ENCODE data around the gene GPATCH1.
"Not testable (repeated sequence)": the region's sequence is repeated elsewhere in the genome, so short reads cannot be mapped to it uniquely, and the experiment has no call there.

Gene GPATCH1

DNA sequence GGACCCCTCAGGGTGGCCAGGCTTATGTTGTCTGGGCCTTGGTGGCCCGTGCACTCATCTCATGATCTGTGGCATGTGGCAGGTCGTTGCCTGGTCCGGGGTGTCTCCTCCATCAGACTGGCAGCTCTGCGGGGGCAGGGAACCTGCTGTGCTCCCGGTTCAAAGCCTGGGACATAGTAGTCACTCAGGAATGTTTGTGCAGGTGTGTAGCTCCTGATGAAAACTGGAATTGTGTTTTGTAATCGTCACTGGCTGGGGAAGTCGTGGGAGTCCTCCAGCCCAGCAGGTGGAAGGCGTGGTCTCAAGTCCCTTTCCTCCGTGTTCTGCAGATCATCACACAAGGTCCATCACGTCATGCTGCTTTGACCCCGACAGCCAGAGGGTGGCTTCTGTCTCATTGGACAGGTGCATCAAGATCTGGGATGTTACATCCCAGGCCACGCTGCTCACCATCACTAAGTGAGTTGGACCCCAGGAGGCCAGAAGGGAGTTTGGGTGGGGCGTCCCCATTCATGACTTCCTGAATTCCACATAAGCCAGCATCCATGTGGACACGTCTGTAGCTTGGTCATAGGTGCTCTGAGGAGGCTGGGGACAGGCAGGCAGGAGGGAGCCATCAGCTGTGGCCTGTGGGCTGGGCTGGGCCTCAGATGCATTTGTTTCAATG is 70.0 kb downstream of the GPATCH1 start:
- TF ChIP-seq, protein P1, sequence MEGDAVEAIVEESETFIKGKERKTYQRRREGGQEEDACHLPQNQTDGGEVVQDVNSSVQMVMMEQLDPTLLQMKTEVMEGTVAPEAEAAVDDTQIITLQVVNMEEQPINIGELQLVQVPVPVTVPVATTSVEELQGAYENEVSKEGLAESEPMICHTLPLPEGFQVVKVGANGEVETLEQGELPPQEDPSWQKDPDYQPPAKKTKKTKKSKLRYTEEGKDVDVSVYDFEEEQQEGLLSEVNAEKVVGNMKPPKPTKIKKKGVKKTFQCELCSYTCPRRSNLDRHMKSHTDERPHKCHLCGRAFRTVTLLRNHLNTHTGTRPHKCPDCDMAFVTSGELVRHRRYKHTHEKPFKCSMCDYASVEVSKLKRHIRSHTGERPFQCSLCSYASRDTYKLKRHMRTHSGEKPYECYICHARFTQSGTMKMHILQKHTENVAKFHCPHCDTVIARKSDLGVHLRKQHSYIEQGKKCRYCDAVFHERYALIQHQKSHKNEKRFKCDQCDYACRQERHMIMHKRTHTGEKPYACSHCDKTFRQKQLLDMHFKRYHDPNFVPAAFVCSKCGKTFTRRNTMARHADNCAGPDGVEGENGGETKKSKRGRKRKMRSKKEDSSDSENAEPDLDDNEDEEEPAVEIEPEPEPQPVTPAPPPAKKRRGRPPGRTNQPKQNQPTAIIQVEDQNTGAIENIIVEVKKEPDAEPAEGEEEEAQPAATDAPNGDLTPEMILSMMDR (IDR thresholded peaks at IDR 0.05): no peak
- H3K9me3 ChIP-seq: no peaks in the 10 kb centered on the region
- H3K27me3 ChIP-seq: no peaks in the 10 kb centered on the region
- peak overlapping the region; percentile 63 for H3K27ac ChIP-seq
- H3K4me3 ChIP-seq (ENCODE audit: low read depth in 1 of 2, low read length in 1 of 2): no peak overlapping the region
- peaks cover 22 to 24% of the 10 kb centered on the region in 2 experiments for H3K4me1 ChIP-seq (ENCODE audit: control insufficient read depth in 1 of 2, insufficient read depth in 1 of 2, low read depth in 1 of 2, low read length in 1 of 2)
- no peaks in the 10 kb centered on the region for H3K36me3 ChIP-seq

- H3K27me3 ChIP-seq: no peaks in the 10 kb centered on the region
Observed at GRCh38 chr19:33152176-33152575, 71.2 kb downstream of the GPATCH1 start.

GRCh38 chr19:33152625-33153024 is 71.6 kb downstream of the GPATCH1 start:
- peaks cover 21 to 23% of the 10 kb centered on the region in 2 experiments for H3K4me1 ChIP-seq (ENCODE audit: control insufficient read depth in 1 of 2, insufficient read depth in 1 of 2, low read depth in 1 of 2, low read length in 1 of 2)
- H3K27ac ChIP-seq: peak overlapping the region; percentile 63
- H3K27me3 ChIP-seq; H3K4me3 ChIP-seq (ENCODE audit: low read depth in 1 of 2, low read length in 1 of 2); H3K36me3 ChIP-seq; H3K9me3 ChIP-seq: not testable (repeated sequence)

More at GRCh38 chr19:33152176-33152575, 71.2 kb downstream of the GPATCH1 start:
- H3K9me3 ChIP-seq: no peaks in the 10 kb centered on the region
- H3K4me1 ChIP-seq (ENCODE audit: control insufficient read depth in 1 of 2, insufficient read depth in 1 of 2, low read depth in 1 of 2, low read length in 1 of 2): peaks cover 21 to 22% of the 10 kb centered on the region in 2 experiments
- TF ChIP-seq, protein P1 (IDR thresholded peaks at IDR 0.05): no peak
- no peaks in the 10 kb centered on the region for H3K36me3 ChIP-seq
- H3K27ac ChIP-seq: peak overlapping the region; percentile 63
- H3K4me3 ChIP-seq (ENCODE audit: low read depth in 1 of 2, low read length in 1 of 2): no peak overlapping the region

DNA sequence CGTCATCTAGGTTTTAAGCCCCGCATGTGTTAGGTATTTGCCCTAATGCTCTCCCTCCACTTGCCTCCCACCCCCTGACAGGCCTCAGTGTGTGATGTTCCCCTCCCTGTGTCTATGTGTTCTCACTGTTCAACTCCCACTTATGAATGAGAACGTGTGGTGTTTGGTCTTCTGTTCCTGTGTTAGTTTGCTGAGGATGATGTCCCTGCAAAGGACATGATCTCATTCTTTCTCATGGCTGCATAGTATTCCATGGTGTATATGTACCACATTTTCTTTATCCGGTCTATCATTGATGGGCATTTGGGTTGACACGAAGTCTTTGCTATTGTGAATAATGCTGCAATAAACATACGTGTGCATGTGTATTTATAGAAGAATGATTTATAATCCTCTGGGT is 73.3 kb downstream of the GPATCH1 start:
- not testable (repeated sequence) for H3K27me3 ChIP-seq; H3K9me3 ChIP-seq; H3K4me3 ChIP-seq (ENCODE audit: low read depth in 1 of 2, low read length in 1 of 2); H3K36me3 ChIP-seq; H3K27ac ChIP-seq
- H3K4me1 ChIP-seq (ENCODE audit: control insufficient read depth in 1 of 2, insufficient read depth in 1 of 2, low read depth in 1 of 2, low read length in 1 of 2): peaks cover 38% of the 10 kb centered on the region in 2 experiments

- Histone ChIP-seq H3K4me3 (ENCODE audit: low read depth in 1 of 2, low read length in 1 of 2) (no peak overlapping the region), H3K4me1 (ENCODE audit: control insufficient read depth in 1 of 2, insufficient read depth in 1 of 2, low read depth in 1 of 2, low read length in 1 of 2) (peaks cover 52 to 53% of the 10 kb centered on the region in 2 experiments), H3K9me3 (no peaks in the 10 kb centered on the region), H3K27me3 (no peaks in the 10 kb centered on the region), H3K36me3 (no peaks in the 10 kb centered on the region), H3K27ac (no peak overlapping the region)
- TF ChIP-seq, protein P1 (IDR thresholded peaks at IDR 0.05): no peak
Observed at GRCh38 chr19:33156334-33156733, 75.4 kb downstream of the GPATCH1 start.

DNA sequence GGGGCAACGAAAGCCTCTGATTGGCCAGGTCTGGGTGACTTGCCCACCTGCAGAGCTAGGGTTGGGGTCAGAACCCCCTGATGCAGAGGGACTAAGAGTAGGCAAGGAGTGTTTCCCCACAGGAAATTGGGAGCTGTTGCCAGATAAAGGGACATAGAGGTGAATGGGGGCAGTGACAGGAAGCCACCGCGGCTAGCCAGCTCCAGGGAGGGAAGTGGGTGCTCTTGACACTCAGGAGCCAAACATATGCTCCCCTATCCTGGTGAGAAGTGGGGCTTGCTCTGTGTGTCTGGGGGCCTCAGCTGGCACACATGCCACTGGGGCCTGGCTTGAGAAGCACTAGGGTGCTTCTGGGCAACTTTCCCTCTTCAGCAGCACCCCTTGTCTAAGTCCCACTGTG is 76.9 kb downstream of the GPATCH1 start:
- TF ChIP-seq, protein P1 (IDR thresholded peaks at IDR 0.05): no peak
- Histone ChIP-seq H3K9me3 (no peaks in the 10 kb centered on the region), H3K4me3 (ENCODE audit: low read depth in 1 of 2, low read length in 1 of 2) (no peak overlapping the region), H3K27ac (peak overlapping the region; percentile 81), H3K36me3 (no peaks in the 10 kb centered on the region), H3K4me1 (ENCODE audit: control insufficient read depth in 1 of 2, insufficient read depth in 1 of 2, low read depth in 1 of 2, low read length in 1 of 2) (peaks cover 44 to 46% of the 10 kb centered on the region in 2 experiments), H3K27me3 (no peaks in the 10 kb centered on the region)
